ENCODE measurements around the gene CCDC106.

DNA sequence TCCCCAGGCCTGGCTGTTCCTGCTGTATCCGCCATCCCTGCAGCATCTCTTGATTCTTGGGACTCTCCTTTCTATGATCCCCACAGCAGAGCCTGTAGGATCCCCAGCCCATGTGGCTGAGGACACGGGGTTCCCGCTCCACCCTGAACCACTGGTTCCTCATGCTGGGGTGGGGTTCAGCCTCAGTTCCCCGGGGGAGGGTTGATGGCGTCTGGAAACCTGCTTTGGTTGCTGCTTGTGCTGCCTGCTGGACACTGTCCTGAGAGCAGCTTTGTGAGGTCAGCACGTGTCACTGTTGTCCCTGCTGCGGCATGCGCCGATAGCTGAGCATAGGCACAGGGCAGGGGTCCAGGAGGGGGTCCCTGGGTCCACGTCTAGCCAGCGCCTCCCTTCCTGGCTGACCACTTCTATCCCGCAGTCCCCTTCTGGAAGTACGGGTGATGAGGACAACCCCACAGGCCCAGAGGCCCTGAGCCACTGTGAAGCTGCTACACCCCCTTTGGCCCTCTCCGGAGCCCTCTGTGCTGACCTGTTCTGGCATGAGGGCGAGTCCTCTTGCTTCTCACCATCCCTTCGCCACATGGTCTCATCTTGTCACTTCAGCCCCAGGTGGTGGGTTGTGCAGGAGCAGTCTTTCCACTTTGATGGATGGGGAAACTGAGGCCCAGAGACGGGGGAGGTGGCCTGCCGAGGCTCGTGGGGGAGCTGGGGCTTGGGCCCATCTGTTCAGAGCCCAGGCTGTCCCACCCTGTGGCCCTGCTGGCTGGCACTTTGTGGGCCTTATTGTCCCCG is 32.5 kb downstream of the CCDC106 start:
- TF ChIP-seq, protein P1, sequence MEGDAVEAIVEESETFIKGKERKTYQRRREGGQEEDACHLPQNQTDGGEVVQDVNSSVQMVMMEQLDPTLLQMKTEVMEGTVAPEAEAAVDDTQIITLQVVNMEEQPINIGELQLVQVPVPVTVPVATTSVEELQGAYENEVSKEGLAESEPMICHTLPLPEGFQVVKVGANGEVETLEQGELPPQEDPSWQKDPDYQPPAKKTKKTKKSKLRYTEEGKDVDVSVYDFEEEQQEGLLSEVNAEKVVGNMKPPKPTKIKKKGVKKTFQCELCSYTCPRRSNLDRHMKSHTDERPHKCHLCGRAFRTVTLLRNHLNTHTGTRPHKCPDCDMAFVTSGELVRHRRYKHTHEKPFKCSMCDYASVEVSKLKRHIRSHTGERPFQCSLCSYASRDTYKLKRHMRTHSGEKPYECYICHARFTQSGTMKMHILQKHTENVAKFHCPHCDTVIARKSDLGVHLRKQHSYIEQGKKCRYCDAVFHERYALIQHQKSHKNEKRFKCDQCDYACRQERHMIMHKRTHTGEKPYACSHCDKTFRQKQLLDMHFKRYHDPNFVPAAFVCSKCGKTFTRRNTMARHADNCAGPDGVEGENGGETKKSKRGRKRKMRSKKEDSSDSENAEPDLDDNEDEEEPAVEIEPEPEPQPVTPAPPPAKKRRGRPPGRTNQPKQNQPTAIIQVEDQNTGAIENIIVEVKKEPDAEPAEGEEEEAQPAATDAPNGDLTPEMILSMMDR (IDR thresholded peaks at IDR 0.05): no peak
- TF ChIP-seq POLR2A (IDR thresholded peaks at IDR 0.05): no peak

Data from transverse colon (tissue), 3 donors.